HepG2 (cell line): ENCODE measurements around the gene BLOC1S4. TPM values are rescaled to one million over a fixed set of nuclear protein-coding genes. Genes with fewer than 3 reads are reported as not detected.
A peak's percentile ranks its signal among the peaks of the same experiment; 100 is the strongest.

Source experiments
- AFF4 ChIP-seq: sonication (generic); formaldehyde crosslinking; IDR thresholded peaks from 2 replicates; pipeline ENCODE4 v1.4.0; 2020; ENCODE audit warnings: missing genetic modification reagents
- BRF2 ChIP-seq: sonication (generic); formaldehyde crosslinking; IDR thresholded peaks from 2 replicates; pipeline ENCODE4 v1.8.1; 2022; ENCODE audit warnings: mild to moderate bottlenecking, missing genetic modification reagents
- DNMT1 ChIP-seq: sonication (generic); formaldehyde crosslinking; IDR thresholded peaks from 2 replicates; pipeline ENCODE4 v1.5.1; 2020; ENCODE audit warnings: mild to moderate bottlenecking, missing genetic modification reagents
- DPF2 ChIP-seq: sonication (generic); formaldehyde crosslinking; IDR thresholded peaks from 2 replicates; pipeline ENCODE4 v1.4.0; 2020; ENCODE audit warnings: mild to moderate bottlenecking, low read depth, missing genetic modification reagents, borderline replicate concordance
- ELF4 ChIP-seq: sonication (generic); formaldehyde crosslinking; IDR thresholded peaks from 2 replicates; pipeline ENCODE4 v1.5.0; 2020; ENCODE audit warnings: missing genetic modification reagents, mild to moderate bottlenecking, moderate library complexity, borderline replicate concordance
- FLYWCH1 ChIP-seq: sonication (generic); formaldehyde crosslinking; IDR thresholded peaks from 2 replicates; pipeline ENCODE4 v1.8.1; 2023; ENCODE audit warnings: mild to moderate bottlenecking, missing genetic modification reagents
- HDAC1 ChIP-seq: sonication (generic); formaldehyde crosslinking; IDR thresholded peaks from 2 replicates; pipeline ENCODE4 v1.5.1; 2020; ENCODE audit warnings: mild to moderate bottlenecking, missing genetic modification reagents
- HOMEZ ChIP-seq: IDR thresholded peaks from 2 replicates; pipeline ENCODE4 v1.6.1; 2016; ENCODE audit warnings: low read depth
- MEF2D ChIP-seq: sonication (generic); formaldehyde crosslinking; IDR thresholded peaks from 2 replicates; pipeline ENCODE4 v1.5.1; 2020; ENCODE audit warnings: mild to moderate bottlenecking, missing genetic modification reagents
- MEIS2 ChIP-seq: sonication (generic); formaldehyde crosslinking; IDR thresholded peaks from 2 replicates; pipeline ENCODE4 v1.9.0; 2021; ENCODE audit warnings: mild to moderate bottlenecking, missing genetic modification reagents
- NFKB2 ChIP-seq: sonication (generic); formaldehyde crosslinking; IDR thresholded peaks from 2 replicates; pipeline ENCODE4 v1.4.0; 2020; ENCODE audit warnings: missing genetic modification reagents, borderline replicate concordance
- REPIN1 ChIP-seq: sonication (generic); formaldehyde crosslinking; IDR thresholded peaks from 2 replicates; pipeline ENCODE4 v1.8.0; 2022; ENCODE audit warnings: missing genetic modification reagents, low read depth, mild to moderate bottlenecking, borderline replicate concordance
- TBX2 ChIP-seq: sonication (generic); formaldehyde crosslinking; IDR thresholded peaks from 2 replicates; pipeline ENCODE4 v1.5.0; 2020; ENCODE audit warnings: missing genetic modification reagents, mild to moderate bottlenecking, borderline replicate concordance
- ZBTB2 ChIP-seq: sonication (generic); formaldehyde crosslinking; IDR thresholded peaks from 2 replicates; pipeline ENCODE4 v1.8.0; 2022; ENCODE audit warnings: low read depth, missing genetic modification reagents
- ZMYM3 ChIP-seq: sonication (generic); formaldehyde crosslinking; IDR thresholded peaks from 2 replicates; pipeline ENCODE4 v1.5.1; 2020; ENCODE audit warnings: mild to moderate bottlenecking, missing genetic modification reagents
- ZNF282 ChIP-seq: fragments of 450-650 bp; IDR thresholded peaks from 2 replicates; pipeline ENCODE4 v1.6.1; 2018; ENCODE audit not compliant: partially characterized antibody
- ZNF740 ChIP-seq: sonication (generic); formaldehyde crosslinking; IDR thresholded peaks from 2 replicates; pipeline ENCODE4 v1.4.0; 2020; ENCODE audit warnings: missing genetic modification reagents
- polyA plus RNA-seq, 8 experiments: library from polyadenylated mRNA; depleted of rRNA in 3 of 8; stranded (reverse) in 7 of 8; unstranded in 1 of 8; fragments of >200 nt; fragmentation: Illumina TruSeq in 4 of 8; extraction: Trizol in 4 of 8; gene quantifications; 2 replicates each; pipeline versions ENCODE4 v1.2.1 to v1.2.3, GENCODE V29; 2011 to 2016; ENCODE audit warnings: low read depth in 4 of 8, missing spikeins in 1 of 8, mixed read lengths in 1 of 8; ENCODE audit not compliant: insufficient read depth in 1 of 8
- total RNA-seq, 5 experiments: library from RNA; depleted of rRNA; stranded (reverse); fragments of >200 nt; fragmentation: Illumina TruSeq; extraction: Trizol; gene quantifications; 2 replicates each; pipeline ENCODE4 v1.2.3, GENCODE V29; 2016; ENCODE audit warnings: low read depth in 1 of 5

The BLOC1S4 gene
- total and polyA plus RNA-seq, 2 of the 13 experiments (the other 11 are each of a cell fraction or from before 2014, with no cell fraction given) = 15.5 to 20.9 TPM

GRCh38 chr4:6749340-6750171 lies 33.6 kb downstream of the BLOC1S4 start (continued):
- TF ChIP-seq AFF4 (CRISPR knock-in tag) (no peak), DNMT1 (CRISPR knock-in tag) (peak; percentile 58; the same call in 1 of the 2 replicates), HOMEZ (CRISPR knock-in tag) (peak; percentile 53), REPIN1 (CRISPR knock-in tag) (peak; percentile 85; the same call in 1 of the 2 replicates), ZBTB2 (no peak; the same call in 1 of the 2 replicates), HDAC1 (CRISPR knock-in tag) (peak; percentile 94), FLYWCH1 (CRISPR knock-in tag) (no peak), DPF2 (CRISPR knock-in tag) (peak; percentile 71; the same call in 1 of the 2 replicates), MEIS2 (peak; percentile 96), TBX2 (CRISPR knock-in tag) (peak; percentile 89; the same call in 1 of the 2 replicates), ELF4 (CRISPR knock-in tag) (no peak), BRF2 (CRISPR knock-in tag) (no peak), ZMYM3 (peak; percentile 86; the same call in 1 of the 2 replicates), MEF2D (peak; percentile 79; the same call in 1 of the 2 replicates), NFKB2 (CRISPR knock-in tag) (no peak), ZNF282 (no peak), ZNF740 (0 out of 2 replicates have a peak, but pooled peaks have one; percentile 54)
